CD4-positive, alpha-beta T cell treated with Interferon alpha-2 for 1 hour (primary cell): ENCODE data around the gene CYP26A1.
"Not testable (repeated sequence)": the region's sequence is repeated elsewhere in the genome, so short reads cannot be mapped to it uniquely, and the experiment has no call there.

ENCODE experiments used
- DNase-seq, 2 donors: peaks; one replicate each; pipeline ENCODE4 v3.0.0-alpha.2; 2020 to 2022

Gene CYP26A1

GRCh38 chr10:93080350-93081046 lies 6.8 kb downstream of the CYP26A1 start:
- DNase-seq, result peak; percentile 24 to 54

GRCh38 chr10:93081318-93081717 lies 7.6 kb downstream of the CYP26A1 start:
- no peak for DNase-seq

DNA sequence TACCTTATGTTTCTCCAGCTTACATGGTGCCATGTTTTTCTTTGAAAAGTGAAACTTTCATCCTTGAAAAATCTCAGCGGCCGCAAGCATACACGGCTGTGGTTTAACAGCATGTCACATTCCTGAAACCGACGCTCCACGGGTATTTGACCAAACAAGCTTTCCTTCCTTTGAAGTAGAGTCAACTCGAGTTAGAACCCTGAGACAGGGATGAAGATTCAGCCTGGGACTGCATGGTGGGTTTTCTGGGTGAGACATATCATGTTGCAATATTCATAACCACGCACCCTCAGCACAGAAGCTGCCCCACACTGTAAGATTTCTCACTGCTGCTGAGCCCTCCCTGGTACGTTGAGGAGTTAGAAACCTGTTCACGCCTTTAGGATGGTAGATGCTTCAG lies 8.1 kb downstream of the CYP26A1 start:
- DNase-seq, result no peak

DNA sequence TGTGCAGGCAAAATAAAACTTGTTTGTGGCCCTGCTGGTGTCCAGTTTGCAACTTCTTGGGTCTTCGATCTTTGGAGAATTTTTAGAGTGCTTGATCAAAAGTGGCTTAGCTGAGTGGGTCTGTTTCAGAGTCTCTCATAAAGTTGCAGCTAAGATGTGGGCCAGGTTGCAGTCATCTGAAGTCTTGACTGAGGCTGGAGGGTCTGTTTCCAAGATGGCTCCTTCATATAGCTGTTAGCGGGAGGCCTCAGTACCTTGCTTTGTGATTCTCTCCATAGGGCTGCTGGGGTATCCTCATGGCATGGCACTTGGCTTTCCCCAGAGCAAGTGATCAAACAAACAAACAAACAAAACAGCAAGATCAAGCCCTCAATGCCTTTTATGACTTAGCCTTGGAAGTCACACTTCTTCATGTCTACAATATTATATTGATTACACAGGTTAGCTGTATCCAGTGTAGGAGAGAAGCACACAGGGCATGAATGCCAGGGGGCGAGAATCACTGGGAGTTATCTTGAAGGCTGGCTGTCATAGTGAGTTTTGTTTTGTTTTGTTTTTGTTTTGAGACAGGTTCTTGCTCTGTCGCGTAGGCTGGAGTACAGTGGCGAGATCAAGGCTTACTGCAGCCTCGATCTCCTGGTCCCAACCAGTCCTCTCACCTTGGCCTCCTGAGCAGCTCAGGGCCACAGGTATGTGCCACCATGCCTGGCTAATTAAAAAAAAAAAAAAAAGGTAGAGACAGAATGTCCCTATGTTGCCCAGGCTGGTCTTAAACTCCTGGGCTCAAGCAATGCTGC lies 10.2 kb downstream of the CYP26A1 start:
- DNase-seq, result no peak

DNA sequence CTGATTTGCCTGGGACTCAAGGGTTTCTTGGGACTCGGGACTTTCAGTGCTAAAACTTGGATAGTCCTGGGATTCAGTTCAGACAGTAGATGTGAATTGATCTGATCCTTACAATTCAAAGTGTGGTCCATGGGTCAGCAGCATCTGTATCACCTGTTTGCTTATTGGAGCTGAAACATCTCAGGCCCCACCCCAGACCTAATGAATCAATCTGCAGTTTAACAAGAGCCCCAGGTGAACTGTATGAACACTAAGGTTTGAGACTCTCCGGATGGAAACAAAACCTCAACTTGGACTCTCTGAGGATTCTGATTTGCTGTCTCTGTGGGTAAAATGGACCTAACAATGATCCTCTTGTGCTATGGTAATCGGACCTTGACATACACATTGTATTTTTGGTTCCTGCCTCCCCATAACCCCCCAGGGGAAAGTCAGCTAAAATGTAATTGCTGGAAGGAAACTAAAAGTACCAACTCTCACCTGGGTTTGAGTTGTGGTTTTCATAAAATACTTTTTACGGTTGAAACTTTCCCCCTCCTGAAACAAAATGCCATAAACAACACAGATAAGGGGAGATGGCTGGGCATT lies 11.7 kb downstream of the CYP26A1 start:
- no peak for DNase-seq

- no peak for DNase-seq
Measured at GRCh38 chr10:93086289-93086688, 12.6 kb downstream of the CYP26A1 start.

- DNase-seq, result no peak
Measured at GRCh38 chr10:93087846-93088245, 14.2 kb downstream of the CYP26A1 start.

DNA sequence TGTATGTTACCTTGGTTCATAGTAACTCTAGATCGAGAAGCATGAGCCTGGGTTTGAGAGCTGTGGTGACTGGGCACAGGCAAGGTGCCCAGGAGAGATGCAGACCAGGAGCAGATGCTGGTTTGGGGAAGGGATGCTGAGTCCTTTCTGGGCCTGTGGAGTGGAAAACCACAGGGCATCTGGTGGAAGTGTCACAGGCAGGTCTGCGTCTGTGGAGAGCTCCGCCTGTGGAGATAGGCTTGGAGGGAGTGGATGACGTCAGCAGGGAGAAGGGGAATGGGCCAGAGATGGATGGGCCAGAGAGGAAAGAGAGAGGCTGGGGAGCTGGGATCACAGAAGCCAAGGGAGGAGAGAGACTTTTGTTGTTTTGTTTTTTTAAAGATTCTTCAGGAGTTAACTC lies 14.8 kb downstream of the CYP26A1 start:
- DNase-seq, result no peak

DNA sequence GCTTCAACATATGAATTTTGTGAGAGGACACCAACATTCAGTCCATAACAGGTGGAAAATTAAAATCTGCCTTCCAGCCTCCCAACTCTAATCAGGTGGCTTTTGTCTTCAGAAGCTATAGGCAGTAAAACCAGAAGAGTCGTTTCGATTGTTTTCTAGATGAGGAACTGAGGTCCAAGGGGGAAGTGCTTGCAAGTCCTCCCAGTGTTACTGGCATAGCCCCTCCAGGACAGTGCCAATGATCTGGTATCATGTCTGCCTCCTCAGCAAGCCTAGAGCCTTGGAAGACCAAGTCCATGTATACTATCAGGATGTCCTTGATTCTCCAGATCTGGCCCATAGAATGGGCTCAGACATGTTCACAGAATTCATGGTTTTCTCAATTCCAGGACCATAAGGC lies 16.9 kb downstream of the CYP26A1 start:
- no peak for DNase-seq

- no peak for DNase-seq
Measured at GRCh38 chr10:93091960-93092359, 18.3 kb downstream of the CYP26A1 start.

- no peak for DNase-seq
Measured at GRCh38 chr10:93095225-93095624, 21.5 kb downstream of the CYP26A1 start.

- DNase-seq, result no peak
Measured at GRCh38 chr10:93096901-93097300, 23.2 kb downstream of the CYP26A1 start.

GRCh38 chr10:93097386-93097785 lies 23.7 kb downstream of the CYP26A1 start:
- no peak for DNase-seq

DNA sequence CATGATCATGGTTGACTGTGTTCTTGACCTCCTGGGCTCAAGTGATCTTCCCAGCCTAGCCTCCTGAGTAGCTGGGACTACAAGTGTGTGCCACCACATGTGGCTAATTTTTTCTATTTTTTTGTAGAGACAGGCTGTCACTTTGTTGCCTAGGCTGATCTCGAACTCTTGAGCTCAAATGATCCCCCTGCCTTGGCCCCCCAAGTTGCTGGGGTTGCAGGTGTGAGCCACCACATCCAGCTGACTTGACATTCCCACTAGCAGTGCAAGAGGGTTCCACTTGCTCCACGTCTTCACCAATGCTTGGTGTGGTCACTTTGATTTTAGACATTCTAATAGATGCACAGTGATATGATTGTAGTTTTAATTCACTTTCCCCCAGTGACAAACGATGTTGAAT lies 25.1 kb downstream of the CYP26A1 start:
- no peak for DNase-seq

- no peak for DNase-seq
Measured at GRCh38 chr10:93099670-93100069, 26.0 kb downstream of the CYP26A1 start.

- not testable (repeated sequence) for DNase-seq
Measured at GRCh38 chr10:93101148-93101547, 27.5 kb downstream of the CYP26A1 start.

DNA sequence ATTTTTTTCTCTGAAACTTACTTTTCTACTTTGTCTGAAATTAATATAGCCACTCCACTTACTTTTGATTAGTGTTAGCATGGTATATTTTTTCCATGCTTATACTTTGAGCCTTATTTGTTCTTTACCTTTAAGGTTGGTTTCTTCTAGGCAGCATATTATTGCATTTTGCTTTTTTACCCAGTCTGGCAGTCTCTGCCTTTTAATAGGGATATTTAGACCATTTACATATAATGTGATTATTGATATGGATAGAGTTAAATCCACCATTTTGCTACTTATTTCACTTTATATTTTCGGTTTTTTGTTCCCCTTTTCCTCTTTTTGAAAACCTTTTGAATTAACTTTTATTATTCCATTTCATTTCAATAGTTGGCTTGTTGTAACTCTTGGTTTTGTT lies 30.3 kb downstream of the CYP26A1 start:
- DNase-seq, result no peak

GRCh38 chr10:93106631-93107072 lies 33.0 kb downstream of the CYP26A1 start:
- DNase-seq, result no peak

- DNase-seq, result no peak
Measured at GRCh38 chr10:93110472-93111146, 36.9 kb downstream of the CYP26A1 start.

GRCh38 chr10:93113042-93113441 lies 39.3 kb downstream of the CYP26A1 start:
- no peak for DNase-seq

DNA sequence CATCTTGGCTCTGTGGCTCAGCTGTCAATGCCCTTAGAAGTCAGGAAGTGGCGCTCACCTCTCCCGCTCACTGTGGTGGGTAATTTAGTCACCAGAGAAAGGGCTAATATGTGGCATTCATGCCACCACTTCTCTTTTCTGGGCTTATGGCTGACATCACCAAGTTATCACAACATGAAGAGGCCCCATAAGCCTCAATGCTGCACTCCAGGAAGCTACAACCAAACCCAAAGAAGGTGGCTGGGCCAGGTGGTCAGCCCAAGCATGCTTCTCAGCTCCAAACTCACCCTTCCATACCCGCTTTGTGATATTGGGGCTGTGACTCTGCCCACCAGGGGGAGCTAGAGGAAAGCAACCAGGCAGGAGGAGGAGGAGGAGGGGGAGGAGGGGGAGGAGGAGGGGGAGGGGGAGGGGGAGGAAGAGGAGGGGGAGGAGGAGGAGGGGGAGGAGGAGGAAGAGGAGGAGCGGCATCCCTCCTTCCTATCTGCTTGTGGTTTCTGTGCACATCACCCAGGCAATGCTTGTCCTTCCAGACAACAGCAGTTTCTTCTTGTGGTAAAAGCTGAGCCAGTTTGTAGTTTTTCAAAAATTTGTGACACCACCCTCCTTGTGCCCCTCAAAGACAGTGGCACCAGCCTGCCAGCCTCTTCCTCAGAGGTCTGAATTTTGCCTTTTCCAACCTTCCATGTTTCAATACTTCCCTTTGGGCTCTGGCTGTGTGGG lies 42.1 kb downstream of the CYP26A1 start:
- peak; percentile 67 to 76 for DNase-seq

DNA sequence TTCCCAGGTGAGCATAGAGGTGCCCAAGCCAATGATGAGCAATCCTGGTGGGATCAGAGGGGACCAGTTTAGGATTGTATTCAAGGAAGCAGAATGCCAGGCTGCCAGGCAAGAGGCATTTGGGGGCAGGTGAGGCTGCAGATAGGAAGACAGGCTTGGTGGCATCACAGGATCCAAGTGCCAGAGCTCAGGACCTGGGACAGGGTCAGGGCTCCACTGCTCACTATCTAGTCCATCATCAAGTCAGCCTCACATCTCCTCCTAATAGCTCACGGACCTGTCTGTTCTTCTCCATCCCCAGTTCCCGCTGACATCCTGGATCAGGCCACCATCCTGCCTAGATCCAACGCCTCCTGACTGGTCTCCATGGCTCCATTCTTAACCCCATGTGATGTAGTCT lies 47.6 kb downstream of the CYP26A1 start:
- no peak for DNase-seq

DNA sequence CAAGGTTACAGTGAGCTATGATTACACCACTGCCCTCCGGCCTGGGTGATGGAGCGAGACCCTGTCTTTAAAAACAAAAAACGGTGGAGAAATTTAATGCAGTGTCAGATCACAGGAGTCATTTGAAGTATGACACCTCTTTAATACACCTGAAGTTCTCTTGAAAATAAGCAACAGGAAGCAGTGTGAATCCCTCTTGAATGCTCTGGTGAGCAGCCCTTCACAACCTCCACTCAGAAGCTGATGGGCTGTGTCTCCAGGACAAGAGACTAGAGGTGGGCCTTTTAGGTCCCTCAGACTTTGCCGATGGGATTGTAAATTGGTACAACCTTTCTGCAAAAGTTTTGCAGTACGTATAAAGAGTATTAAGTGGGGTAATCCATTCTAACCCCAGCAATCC lies 50.1 kb downstream of the CYP26A1 start:
- no peak for DNase-seq
